Glutamatergic neuron (in vitro differentiated cells): ENCODE data around the gene MROH7. TPM values are rescaled to one million over a fixed set of nuclear protein-coding genes. Genes with fewer than 3 reads are reported as not detected.

Experiments
- DNase-seq: peaks from one replicate; pipeline ENCODE4 v3.0.0; 2022
- H3K27ac Mint-ChIP-seq: one replicate; pipeline ENCODE4 v1.8.0; 2020; ENCODE audit warnings: mild to moderate bottlenecking, mixed read lengths, inconsistent platforms; ENCODE audit not compliant: unreplicated experiment
- H3K27me3 Mint-ChIP-seq: one replicate; pipeline ENCODE4 v1.8.0; 2020; ENCODE audit warnings: mild to moderate bottlenecking, moderate library complexity, mixed read lengths, inconsistent platforms; ENCODE audit not compliant: unreplicated experiment
- H3K36me3 Mint-ChIP-seq: one replicate; pipeline ENCODE4 v1.8.0; 2020; ENCODE audit warnings: mild to moderate bottlenecking, mixed read lengths, inconsistent platforms; ENCODE audit not compliant: unreplicated experiment
- H3K4me1 Mint-ChIP-seq: one replicate; pipeline ENCODE4 v1.8.0; 2020; ENCODE audit warnings: mild to moderate bottlenecking, low read depth, mixed read lengths, inconsistent platforms; ENCODE audit not compliant: unreplicated experiment
- H3K4me3 Mint-ChIP-seq: one replicate; pipeline ENCODE4 v1.8.0; 2020; ENCODE audit warnings: mild to moderate bottlenecking, mixed read lengths, inconsistent platforms; ENCODE audit not compliant: unreplicated experiment
- H3K9me3 Mint-ChIP-seq: one replicate; pipeline ENCODE4 v1.8.0; 2020; ENCODE audit warnings: mild to moderate bottlenecking, moderate library complexity, mixed read lengths, inconsistent platforms; ENCODE audit not compliant: unreplicated experiment
- total RNA-seq: library from RNA; stranded (reverse); fragmentation: NEBNext Ultra II Directional; extraction: Animal tissue kit (Norgen Biotek cat#: 25700); gene quantifications from one replicate; pipeline ENCODE4 v1.2.1, GENCODE V29; 2021; ENCODE audit not compliant: unreplicated experiment
- TF ChIP-seq, protein P1 (sequence below): fragments of 200-600 bp; sonication (generic); IDR thresholded peaks from one replicate; pipeline ENCODE4 v1.5.0; 2021; ENCODE audit not compliant: partially characterized antibody, unreplicated experiment

The MROH7 gene
- total RNA-seq, 1 donor from 2014 or later = not detected

DNA sequence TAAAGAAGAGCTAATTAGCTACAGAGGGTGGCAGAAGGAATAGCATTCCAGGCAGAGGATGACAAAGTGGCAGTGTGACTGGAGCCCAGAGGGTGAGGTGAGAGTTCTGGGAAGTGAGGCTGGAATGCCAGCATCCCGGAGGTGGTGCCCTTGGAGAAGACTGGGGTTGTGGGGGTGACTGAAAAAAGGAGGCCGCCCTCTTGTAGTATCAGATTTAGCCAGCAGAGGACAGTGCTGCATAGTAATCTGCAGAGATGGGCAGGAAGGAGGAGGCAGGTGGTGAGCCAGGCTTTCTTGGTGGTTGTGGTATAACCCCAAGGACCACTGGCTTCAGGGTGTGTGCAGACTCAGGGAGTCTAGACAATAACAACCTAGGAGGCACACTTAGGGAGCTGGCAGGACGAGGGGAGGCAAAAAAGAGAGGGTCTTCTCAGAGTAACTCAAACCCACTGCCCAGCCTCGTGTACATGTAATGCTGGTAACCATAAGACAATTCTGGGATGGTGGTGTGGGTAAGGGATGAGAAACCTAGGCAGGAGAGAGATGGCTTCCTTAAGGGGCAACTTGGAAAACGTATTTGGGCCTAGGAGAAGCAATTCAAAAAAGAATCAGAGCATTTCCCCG is 30.5 kb downstream of the MROH7 start:
- Mint-ChIP-seq H3K4me3 (no peak overlapping the region), H3K9me3 (no peaks in the 10 kb centered on the region), H3K27ac (no peak overlapping the region), H3K27me3 (peaks cover 8% of the 10 kb centered on the region), H3K4me1 (peaks cover 6% of the 10 kb centered on the region), H3K36me3 (peaks cover 5% of the 10 kb centered on the region)
- DNase-seq = peak; percentile 78
- TF ChIP-seq, protein P1, sequence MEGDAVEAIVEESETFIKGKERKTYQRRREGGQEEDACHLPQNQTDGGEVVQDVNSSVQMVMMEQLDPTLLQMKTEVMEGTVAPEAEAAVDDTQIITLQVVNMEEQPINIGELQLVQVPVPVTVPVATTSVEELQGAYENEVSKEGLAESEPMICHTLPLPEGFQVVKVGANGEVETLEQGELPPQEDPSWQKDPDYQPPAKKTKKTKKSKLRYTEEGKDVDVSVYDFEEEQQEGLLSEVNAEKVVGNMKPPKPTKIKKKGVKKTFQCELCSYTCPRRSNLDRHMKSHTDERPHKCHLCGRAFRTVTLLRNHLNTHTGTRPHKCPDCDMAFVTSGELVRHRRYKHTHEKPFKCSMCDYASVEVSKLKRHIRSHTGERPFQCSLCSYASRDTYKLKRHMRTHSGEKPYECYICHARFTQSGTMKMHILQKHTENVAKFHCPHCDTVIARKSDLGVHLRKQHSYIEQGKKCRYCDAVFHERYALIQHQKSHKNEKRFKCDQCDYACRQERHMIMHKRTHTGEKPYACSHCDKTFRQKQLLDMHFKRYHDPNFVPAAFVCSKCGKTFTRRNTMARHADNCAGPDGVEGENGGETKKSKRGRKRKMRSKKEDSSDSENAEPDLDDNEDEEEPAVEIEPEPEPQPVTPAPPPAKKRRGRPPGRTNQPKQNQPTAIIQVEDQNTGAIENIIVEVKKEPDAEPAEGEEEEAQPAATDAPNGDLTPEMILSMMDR = peak; percentile 87

DNA sequence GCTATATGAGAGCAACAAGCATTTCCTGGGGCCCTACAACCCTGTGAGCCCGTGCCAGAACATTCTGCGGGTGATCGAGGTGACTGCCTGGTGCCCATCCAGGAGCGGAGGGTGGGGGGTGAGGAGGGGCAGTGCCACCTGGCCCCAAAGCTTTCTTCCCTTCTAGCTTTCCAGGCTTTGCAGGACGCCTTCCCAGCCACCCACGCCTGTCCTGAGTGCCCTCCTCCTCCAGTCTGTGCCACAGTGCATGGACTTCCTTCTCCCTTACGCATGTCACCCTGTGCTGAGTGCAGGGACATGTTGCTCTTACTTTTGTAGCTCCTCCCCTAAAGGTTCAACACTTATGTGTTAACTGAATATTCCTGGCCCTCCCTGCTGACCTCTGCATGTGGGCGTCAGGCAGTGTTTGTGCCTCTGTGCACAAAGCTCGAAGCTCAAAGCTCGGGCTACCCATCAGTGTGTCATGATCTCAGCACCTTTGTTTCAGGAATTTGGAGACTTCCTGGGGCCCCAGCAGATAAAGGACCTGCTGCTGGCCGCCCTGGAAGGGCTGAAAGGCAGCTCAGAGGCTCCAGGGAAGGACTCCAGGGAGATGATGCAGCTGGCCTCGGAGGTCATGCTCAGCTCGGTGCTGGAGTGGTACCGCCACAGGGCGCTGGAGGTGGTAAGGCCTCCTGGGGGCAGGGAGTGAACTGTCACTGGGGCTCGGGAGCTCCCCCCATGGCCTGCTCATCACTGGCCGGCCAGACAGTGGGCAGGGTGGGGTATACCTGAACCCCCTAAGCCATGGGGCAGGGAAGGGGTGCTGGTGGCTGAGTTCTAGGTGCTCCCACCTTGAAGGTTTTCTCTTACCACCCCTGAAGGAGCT is 37.4 kb downstream of the MROH7 start:
- DNase-seq = no peak
- Mint-ChIP-seq H3K27ac (no peak overlapping the region), H3K4me1 (no peaks in the 10 kb centered on the region), H3K4me3 (no peak overlapping the region), H3K27me3 (peaks cover 9% of the 10 kb centered on the region), H3K9me3 (peaks cover 6% of the 10 kb centered on the region), H3K36me3 (no peaks in the 10 kb centered on the region)
- TF ChIP-seq, protein P1 = no peak

DNA sequence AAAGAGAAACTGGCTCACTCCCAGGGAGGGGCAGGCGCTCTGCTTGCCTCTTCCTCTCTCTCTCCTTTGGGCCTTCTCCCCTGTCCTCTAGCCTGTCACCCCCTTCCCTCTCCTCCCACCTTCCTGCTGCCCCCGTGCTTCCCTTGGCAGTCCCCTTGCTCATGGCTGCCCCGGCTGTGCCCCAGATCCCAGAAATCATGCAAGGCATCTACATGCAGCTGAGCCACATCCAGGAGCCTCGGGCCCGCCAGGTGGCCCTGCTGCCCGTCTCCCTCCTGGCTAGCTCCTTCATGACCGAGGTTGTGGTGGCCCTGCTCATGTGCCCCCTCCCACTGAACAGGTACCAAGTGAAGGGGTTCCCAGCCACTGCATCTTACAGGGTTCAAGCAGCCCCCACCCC is 38.1 kb downstream of the MROH7 start:
- Mint-ChIP-seq H3K4me1 (no peaks in the 10 kb centered on the region), H3K36me3 (no peaks in the 10 kb centered on the region), H3K27me3 (peaks cover 9% of the 10 kb centered on the region), H3K27ac (no peak overlapping the region), H3K9me3 (peaks cover 6% of the 10 kb centered on the region), H3K4me3 (no peak overlapping the region)
- no peak for DNase-seq
- TF ChIP-seq, protein P1 = no peak

DNA sequence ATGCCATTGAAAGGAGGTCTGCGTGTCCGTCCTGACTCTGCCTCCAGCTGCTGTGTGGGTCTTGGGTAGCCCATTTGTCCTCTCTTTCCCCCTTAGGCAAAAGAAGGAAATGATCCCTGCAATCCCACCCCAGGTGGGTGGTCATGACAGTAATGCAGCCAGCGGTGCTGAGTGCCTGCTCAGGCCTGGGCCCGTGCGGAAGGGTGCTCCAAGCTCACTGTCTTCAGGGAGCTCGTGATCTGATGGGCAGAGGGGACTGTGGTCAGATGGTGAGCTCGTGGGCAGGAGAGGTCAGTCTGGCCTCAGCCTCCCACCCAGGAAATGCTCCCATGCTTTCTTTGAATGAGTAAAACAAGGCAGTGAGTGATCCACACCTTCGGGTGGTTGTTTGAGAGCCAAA is 38.8 kb downstream of the MROH7 start:
- Mint-ChIP-seq H3K4me3 (no peak overlapping the region), H3K9me3 (peaks cover 6% of the 10 kb centered on the region), H3K27ac (no peak overlapping the region), H3K4me1 (no peaks in the 10 kb centered on the region), H3K36me3 (no peaks in the 10 kb centered on the region), H3K27me3 (peaks cover 6% of the 10 kb centered on the region)
- DNase-seq = no peak
- TF ChIP-seq, protein P1 = no peak

DNA sequence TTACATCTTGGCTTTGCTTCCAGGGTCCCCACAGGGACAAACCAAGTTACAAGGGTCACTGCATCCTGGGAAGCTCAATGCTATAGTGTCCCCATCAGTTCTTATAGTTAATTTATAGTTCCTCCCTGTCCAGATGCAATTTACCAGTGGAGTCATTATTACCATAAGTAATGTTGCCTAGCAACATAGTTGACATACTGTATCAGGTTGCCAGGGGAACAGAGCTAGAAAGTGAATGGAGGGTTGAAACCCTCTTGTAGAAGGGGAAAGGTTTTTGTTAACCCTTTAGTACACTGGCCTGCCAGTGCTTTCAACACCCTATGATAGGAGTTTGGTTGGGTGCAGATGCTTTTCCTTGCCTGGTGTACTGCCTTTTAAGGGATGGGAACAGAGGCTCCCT is 39.8 kb downstream of the MROH7 start:
- peaks cover 8% of the 10 kb centered on the region for H3K9me3 Mint-ChIP-seq
- no peak overlapping the region for H3K4me3 Mint-ChIP-seq
- peaks cover 8% of the 10 kb centered on the region for H3K27me3 Mint-ChIP-seq
- H3K27ac Mint-ChIP-seq = no peak overlapping the region
- H3K4me1 Mint-ChIP-seq = peaks cover 2% of the 10 kb centered on the region
- H3K36me3 Mint-ChIP-seq = no peaks in the 10 kb centered on the region
- TF ChIP-seq, protein P1 = no peak
- no peak for DNase-seq
